A172 (cell line): ENCODE results near the gene NRG3. TPM values are rescaled to one million over a fixed set of nuclear protein-coding genes. Genes with fewer than 3 reads are reported as not detected.

ENCODE experiments used
- DNase-seq: peaks from one replicate; pipeline ENCODE4 v3.0.0-alpha.2; 2015; ENCODE audit warnings: low spot score
- total RNA-seq: library from RNA; depleted of rRNA; stranded (reverse); fragments of >200 nt; shearing (Covaris generic); gene quantifications from 2 replicates; pipeline ENCODE4 v1.2.3, GENCODE V29; 2014; rRNA removed

Gene NRG3
- total RNA-seq, result 0.16 TPM in 1 of 2 replicates, not detected in the other

DNA sequence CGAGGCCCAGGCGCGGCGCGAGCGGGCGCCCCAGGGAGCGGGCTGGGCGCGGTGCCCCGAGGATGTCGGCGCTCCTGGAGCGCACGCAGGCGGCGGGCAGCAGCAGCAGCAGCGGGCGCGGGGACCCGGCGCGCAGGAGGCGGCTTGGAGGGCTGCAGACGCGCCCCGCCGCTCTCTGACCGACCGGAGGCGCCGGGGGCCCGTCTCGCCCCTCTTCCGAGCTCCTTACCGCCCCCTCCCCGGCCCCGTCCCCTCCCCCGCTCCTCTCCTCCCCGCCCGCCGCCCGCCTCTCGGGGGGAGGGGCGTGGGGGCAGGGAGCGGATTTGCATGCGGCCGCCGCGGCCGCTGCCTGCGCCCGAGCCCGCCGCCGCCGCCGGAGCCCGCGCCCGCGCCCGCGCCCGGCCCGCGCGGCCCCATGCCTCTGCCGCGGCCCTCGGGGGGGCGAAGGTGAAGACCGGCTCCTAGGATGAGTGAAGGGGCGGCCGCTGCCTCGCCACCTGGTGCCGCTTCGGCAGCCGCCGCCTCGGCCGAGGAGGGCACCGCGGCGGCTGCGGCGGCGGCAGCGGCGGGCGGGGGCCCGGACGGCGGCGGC lies at the start of gene NRG3:
TSS of gene NRG3 (plus strand) at position 320 of the 592 bp plus-strand sequence.
- no peak for DNase-seq

GRCh38 chr10:81828251-81828650 lies 46.7 kb upstream of the NRG3 start:
- DNase-seq, result no peak

DNA sequence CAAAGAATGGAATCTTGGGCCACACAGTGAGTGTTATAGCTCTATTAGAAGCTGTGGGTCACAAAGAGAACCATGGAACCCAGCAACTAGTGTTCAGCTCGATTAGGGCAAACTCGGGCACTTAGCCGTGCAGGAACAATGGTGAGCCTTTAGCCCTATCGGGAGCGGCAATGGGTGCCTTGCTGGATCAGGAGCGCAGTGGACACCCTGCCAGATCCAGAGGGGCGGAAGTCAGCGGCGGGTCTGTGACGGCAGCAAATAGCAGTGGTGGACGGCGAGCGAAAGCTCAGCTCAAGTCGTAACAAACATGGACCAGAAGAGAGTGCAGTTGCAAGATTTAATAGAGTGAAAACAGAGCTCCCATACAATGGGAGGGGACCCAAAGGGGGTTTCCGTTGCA lies 43.9 kb upstream of the NRG3 start:
- no peak for DNase-seq

DNA sequence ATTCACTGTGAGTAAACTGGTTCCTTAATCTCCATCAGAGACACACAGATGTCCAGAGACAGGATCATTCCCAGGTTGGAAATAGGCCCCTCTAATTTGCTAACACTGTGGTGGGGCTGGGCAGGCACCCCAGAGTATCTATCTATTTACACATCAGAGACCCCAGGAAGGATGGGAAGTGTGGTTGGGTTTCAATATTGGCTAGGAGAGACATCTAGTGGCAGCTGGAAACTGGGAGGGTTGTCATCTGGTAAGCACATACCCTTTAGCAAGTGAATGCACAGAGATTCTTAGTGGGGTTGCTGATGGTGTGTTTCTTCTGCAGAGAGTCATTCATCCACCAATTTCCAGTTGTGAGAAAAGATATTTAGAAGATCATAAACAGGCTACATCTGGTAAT lies 36.0 kb upstream of the NRG3 start:
- DNase-seq, result peak; percentile 30

DNA sequence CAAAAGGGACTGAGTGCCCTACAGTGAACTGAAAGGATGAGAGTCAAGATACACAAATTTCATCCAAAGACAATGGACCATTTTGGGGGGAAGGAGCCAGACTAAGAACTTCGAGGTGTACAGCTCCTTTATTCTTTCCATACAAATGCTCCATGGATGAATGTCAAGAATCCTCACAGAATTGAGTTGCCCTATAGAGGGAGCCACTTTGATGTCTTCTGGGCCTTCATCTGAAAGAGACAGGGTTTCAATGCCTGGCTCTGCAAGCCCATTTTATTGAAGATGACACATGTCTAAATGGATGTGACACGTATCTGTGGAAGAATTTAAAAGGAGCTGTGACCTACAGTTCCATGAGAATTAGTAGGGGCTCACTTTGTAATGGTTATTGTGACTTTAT lies 32.0 kb upstream of the NRG3 start:
- no peak for DNase-seq

DNA sequence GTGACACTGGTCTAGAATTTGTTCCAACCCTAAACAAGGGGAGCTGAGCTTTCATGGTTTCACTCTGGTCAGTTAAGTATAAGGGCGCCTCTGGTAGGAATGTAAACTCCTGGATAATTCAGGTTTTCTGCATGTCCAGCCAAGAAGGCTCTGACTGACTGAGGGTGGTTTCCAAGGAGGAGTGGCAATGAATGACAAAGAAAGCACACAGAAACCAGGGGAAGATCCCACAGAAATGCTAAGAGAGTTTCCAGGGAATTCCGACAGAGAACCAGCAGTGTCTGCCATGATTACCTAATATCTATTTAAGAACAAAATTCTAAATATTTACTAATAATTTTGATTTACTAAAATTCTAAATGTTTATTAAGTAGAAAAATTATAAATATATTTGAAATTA lies 27.3 kb upstream of the NRG3 start:
- no peak for DNase-seq

- DNase-seq, result peak; percentile 18
These were observed 26.5 kb upstream of the NRG3 start for GRCh38 chr10:81848514-81848913.

DNA sequence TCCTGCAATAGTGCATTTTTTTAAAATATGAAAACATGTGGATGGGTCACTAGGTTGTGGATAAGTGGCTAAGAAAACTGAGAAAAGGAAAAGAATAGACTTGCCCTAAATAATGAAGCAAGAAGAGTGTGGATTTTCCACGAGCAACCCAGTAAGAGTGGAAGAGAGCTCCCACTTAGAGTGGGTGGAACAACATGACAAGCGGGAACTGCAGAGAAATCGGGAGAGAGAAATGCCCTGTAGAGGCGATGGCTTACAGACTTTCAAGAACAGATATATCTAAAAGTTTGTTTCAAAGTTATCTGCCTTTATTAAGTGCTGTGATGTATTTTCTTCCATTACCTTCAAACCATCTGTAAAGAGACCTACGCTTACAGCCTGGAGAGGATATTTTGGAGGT lies 26.1 kb upstream of the NRG3 start:
- no peak for DNase-seq

GRCh38 chr10:81862596-81862995 lies 12.4 kb upstream of the NRG3 start:
- DNase-seq, result no peak

- DNase-seq, result no peak
These were observed 11.2 kb upstream of the NRG3 start for GRCh38 chr10:81863771-81864170.

GRCh38 chr10:81865581-81865980 lies 9.4 kb upstream of the NRG3 start:
- DNase-seq, result no peak

DNA sequence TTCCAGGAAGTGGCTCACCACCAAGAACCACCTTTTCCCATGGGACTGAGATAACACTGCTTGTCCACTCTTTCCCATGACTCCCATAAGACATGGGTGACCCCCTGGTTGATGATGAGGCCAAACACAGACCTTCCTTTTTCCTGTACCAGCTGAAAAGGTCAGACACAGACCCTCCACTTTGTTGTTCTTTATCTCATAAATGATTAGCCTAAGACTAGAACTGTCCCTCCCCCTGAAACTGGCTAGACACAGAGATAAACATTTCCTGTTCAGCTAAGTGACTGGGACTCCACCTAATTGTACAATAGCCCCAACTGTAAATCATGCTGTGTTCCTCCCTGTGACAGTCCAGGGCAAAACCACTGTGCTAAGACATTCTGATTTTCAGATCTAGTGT lies 8.2 kb upstream of the NRG3 start:
- DNase-seq, result peak; percentile 70

DNA sequence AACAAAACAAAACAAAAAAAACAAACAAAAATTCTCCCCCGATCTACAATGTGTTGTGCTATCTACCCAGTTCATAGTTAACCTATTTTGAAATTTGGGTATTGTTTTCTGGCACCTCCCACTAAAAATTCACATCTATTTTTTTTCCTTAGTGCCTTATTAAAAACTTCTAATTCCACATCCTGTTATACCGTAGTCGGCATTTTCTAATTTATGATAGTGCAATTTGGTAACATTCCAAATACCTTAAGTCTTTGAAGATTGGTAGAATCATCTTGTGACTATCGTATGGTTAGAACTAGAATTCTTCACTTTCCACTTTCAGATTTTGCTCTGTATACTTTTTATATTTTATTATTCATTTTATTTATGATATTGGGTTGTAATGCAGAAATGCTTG lies 4.5 kb upstream of the NRG3 start:
- DNase-seq, result no peak

DNA sequence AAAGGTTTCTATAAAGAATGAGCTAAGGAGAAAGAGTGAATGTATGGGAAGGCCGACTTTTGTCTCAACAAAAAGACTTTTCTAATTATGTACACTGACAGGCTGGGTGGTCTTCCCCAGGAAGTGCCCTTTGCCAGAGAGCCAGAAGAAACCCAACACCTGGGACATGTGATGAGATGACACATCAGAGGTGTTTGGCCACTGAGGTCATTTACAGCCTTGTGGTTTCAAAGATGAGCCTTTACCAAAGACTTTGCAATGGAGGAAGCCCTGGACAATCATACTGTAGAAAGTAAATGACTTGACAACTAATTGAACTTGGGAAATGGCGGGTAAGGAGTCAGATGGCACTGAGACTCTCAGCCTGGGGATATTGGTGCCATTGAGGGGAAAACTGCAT lies 3.4 kb upstream of the NRG3 start:
- peak; percentile 15 for DNase-seq

GRCh38 chr10:81872206-81872862 lies 2.7 kb upstream of the NRG3 start:
- peak; percentile 57 for DNase-seq

DNA sequence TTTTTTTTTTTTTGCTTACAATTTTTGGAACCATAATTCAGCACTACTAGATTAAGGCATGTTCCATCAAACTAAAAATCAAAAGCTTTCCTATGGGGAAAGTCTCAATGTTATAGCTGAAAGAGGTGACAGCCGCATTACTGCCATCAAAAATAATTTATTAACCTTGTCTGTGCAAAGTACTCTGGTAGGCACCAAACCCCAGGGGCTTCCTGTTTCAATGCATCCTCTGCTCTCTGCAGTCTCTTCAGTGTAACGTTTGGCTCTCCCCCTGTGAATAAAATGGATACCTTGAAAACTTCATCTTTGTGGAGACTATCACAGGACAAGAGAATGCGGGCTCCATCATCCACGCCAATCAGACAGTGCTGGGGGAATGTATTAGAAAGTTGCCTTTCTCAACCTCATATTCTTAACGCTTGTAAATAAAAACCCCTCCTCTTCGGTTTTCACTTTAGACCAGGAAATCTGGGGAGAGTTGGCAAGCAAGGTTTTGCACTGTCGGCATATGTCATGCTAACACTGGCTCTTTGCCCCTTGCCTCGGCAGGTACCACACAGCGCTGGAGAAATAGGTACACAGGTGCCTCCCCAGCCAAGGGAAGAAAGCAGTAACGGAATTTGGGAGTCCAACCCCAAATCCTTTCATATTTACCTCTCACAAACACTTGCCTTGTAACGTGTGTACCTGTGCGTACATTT lies 1.6 kb upstream of the NRG3 start:
- no peak for DNase-seq

GRCh38 chr10:81873932-81874816 lies 820 bp upstream of the NRG3 start:
- no peak for DNase-seq

DNA sequence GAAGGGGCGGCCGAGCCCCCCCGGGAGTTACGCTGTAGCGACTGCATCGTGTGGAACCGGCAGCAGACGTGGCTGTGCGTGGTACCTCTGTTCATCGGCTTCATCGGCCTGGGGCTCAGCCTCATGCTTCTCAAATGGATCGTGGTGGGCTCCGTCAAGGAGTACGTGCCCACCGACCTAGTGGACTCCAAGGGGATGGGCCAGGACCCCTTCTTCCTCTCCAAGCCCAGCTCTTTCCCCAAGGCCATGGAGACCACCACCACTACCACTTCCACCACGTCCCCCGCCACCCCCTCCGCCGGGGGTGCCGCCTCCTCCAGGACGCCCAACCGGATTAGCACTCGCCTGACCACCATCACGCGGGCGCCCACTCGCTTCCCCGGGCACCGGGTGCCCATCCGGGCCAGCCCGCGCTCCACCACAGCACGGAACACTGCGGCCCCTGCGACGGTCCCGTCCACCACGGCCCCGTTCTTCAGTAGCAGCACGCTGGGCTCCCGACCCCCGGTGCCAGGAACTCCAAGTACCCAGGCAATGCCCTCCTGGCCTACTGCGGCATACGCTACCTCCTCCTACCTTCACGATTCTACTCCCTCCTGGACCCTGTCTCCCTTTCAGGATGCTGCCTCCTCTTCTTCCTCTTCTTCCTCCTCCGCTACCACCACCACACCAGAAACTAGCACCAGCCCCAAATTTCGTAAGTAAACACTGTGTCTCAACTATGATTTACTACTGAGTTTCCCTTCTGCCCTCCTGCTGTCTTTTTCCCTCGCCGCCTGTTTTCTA lies 666 bp downstream of the NRG3 start:
- DNase-seq, result no peak

DNA sequence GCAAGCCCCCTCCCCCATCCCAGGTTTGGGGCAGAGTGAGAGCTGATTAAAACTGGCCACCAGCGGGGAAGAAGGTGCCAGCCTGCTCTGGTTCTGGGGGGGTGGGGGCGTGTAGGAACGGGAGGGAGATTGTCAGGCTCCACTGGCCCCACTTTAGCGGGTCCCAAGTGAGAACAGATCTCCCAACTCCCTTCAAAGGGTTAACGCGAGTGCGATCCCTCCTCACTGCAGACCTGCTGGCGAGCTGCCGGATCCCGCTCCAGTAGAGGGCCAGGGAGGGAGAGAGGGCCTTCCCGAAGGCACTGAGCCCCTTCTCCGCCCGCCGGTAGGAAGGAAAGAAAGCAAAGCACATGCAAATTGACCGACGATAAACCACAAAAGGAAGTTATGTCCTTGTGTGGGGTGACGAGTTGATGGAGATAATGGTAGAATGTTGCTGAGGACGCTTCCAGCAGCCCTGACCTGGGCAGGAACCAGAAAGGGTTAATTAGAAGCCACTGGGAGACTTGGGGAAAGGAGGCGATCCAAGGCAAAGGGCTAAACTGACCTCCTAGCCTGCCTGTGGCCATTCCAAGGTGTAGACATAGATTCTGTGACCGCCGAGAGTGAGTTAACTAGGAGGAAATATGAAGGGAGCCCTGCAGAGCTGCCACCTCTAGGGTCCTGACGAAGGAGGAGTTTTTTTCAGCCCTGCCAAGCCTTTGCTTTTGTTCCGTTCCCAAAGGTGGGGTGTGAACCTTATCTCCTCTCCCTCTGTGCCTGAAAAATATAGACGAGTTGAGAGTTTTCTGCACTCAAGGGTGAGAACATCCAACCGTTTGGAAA lies 1.5 kb downstream of the NRG3 start:
- no peak for DNase-seq

GRCh38 chr10:81877596-81877995 lies 2.6 kb downstream of the NRG3 start:
- DNase-seq, result no peak

GRCh38 chr10:81882011-81882410 lies 7.0 kb downstream of the NRG3 start:
- no peak for DNase-seq
